OCI-LY3 (cell line): Measurements from ENCODE around the gene FZR1.
"Not testable (repeated sequence)": the region's sequence is repeated elsewhere in the genome, so short reads cannot be mapped to it uniquely, and the experiment has no call there.

ENCODE experiments used
- H2AFZ ChIP-seq: fragments of 200-600, 300-600 bp; shearing (Covaris generic); 2 replicates; pipeline ENCODE4 v1.6.0; 2014; ENCODE audit warnings: antibody characterized with exemption, low read depth, low read length
- H3K27ac ChIP-seq: fragments of 200-600, 300-600 bp; sonication (generic); 2 replicates; pipeline ENCODE4 v1.5.1; 2014; ENCODE audit warnings: mild to moderate bottlenecking, low read length, moderate library complexity, mixed read lengths
- H3K27me3 ChIP-seq: fragments of 200-600, 300-600 bp; sonication (generic); 2 replicates; pipeline ENCODE4 v1.6.1; 2014; ENCODE audit warnings: low read depth, low read length, mixed read lengths
- H3K36me3 ChIP-seq: fragments of 200-600, 300-600 bp; sonication (generic); replicated peaks from 2 replicates; pipeline ENCODE3; 2014; ENCODE audit warnings: low read depth, low read length, mixed read lengths
- H3K4me1 ChIP-seq: fragments of 300-600, 200-600 bp; sonication (generic); 2 replicates; pipeline ENCODE4 v1.6.1; 2014; ENCODE audit warnings: low read length, mixed read lengths
- H3K4me2 ChIP-seq: fragments of 200-600, 300-600 bp; sonication (generic); 2 replicates; pipeline ENCODE4 v1.6.1; 2014; ENCODE audit warnings: low read length, mixed read lengths
- H3K4me3 ChIP-seq: fragments of 300-600, 200-600 bp; sonication (generic); 2 replicates; pipeline ENCODE4 v1.5.1; 2014; ENCODE audit warnings: antibody characterized with exemption, mild to moderate bottlenecking, low read length, moderate library complexity
- H3K79me2 ChIP-seq: fragments of 300-600, 200-600 bp; shearing (Covaris generic); 2 replicates; pipeline ENCODE4 v1.6.1; 2014; ENCODE audit warnings: mild to moderate bottlenecking, low read length, mixed read lengths
- H3K9ac ChIP-seq: fragments of 300-600, 200-600 bp; shearing (Covaris generic); 2 replicates; pipeline ENCODE4 v1.6.0; 2014; ENCODE audit warnings: mild to moderate bottlenecking, low read length, moderate library complexity
- H3K9me3 ChIP-seq: fragments of 200-600, 300-600 bp; shearing (Covaris generic); 2 replicates; pipeline ENCODE4 v1.6.1; 2014; ENCODE audit warnings: low read length, mixed read lengths; ENCODE audit not compliant: insufficient read depth
- H4K20me1 ChIP-seq: fragments of 200-600, 300-600 bp; sonication (generic); 2 replicates; pipeline ENCODE4 v1.6.1; 2016; ENCODE audit warnings: low read length, mixed read lengths; ENCODE audit not compliant: insufficient read depth
- EZH2phosphoT487 ChIP-seq: fragments of 200-600 bp; shearing (Covaris generic); IDR thresholded peaks from 2 replicates; pipeline ENCODE4 v1.6.1; 2018; ENCODE audit warnings: antibody characterized with exemption, mixed run types, low read depth
- TF ChIP-seq, protein P1 (sequence below): fragments of 200-600, 300-600 bp; sonication (generic); IDR thresholded peaks from 2 replicates; pipeline ENCODE4 v1.5.1; 2014; ENCODE audit warnings: antibody characterized with exemption, low read length, low read depth

Gene FZR1

DNA sequence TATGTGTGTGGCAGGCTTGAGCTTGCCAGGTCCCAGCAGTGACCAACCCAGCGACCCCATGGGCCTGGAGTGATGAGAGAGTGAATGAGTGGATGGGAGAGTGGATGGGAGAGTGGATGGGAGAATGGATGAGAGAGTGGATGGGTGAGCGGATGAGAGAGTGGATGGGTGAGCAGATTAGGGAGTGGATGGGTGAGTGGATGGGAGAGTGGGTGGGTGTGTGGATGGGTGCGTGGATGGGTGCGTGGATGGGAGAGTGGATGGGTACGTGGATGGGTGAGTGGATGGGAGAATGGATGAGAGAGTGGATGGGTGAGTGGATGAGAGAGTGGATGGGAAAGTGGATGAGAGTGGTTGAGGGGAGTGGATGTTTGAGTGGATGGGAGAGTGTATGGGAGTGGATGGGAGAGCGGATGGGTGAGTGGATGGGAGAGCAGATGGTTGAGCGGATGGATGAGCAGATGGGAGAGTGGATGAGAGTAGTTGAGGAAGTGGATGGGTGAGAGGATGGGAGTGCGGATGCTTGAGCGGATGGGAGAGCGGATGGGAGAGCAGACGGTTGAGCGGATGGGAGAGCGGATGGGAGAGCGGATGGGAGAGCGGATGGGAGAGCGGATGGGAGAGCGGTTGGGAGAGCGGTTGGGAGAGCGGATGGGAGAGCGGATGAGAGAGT lies 22.6 kb downstream of the FZR1 start:
- TF ChIP-seq EZH2phosphoT487: no peak
- TF ChIP-seq, protein P1, sequence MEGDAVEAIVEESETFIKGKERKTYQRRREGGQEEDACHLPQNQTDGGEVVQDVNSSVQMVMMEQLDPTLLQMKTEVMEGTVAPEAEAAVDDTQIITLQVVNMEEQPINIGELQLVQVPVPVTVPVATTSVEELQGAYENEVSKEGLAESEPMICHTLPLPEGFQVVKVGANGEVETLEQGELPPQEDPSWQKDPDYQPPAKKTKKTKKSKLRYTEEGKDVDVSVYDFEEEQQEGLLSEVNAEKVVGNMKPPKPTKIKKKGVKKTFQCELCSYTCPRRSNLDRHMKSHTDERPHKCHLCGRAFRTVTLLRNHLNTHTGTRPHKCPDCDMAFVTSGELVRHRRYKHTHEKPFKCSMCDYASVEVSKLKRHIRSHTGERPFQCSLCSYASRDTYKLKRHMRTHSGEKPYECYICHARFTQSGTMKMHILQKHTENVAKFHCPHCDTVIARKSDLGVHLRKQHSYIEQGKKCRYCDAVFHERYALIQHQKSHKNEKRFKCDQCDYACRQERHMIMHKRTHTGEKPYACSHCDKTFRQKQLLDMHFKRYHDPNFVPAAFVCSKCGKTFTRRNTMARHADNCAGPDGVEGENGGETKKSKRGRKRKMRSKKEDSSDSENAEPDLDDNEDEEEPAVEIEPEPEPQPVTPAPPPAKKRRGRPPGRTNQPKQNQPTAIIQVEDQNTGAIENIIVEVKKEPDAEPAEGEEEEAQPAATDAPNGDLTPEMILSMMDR: no peak
- Histone ChIP-seq H3K27ac (no peak overlapping the region), H3K4me2 (no peak overlapping the region), H3K9ac (no peak overlapping the region), H3K4me1 (no peaks in the 10 kb centered on the region), H3K79me2 (no peaks in the 10 kb centered on the region), H2AFZ (no peak overlapping the region), H4K20me1 (peaks cover 11% of the 10 kb centered on the region), H3K4me3 (no peak overlapping the region), H3K27me3 (no peaks in the 10 kb centered on the region), H3K9me3 (no peaks in the 10 kb centered on the region), H3K36me3 (peaks cover 52% of the 10 kb centered on the region)

DNA sequence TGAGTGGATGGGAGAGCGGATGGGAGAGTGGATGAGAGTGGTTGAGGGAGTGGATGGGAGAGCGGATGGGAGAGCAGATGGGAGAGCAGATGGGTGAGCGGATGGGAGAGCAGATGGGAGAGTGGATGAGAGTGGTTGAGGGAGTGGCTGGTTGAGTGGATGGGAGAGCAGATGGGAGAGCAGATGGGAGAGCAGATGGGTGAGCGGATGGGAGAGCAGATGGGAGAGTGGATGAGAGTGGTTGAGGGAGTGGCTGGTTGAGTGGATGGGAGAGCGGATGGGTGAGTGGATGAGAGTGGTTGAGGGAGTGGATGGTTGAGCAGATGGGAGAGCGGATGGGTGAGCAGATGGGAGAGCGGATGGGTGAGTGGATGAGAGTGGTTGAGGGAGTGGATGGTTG lies 23.2 kb downstream of the FZR1 start:
- H3K27ac ChIP-seq, H3K4me3 ChIP-seq, H3K9me3 ChIP-seq, H2AFZ ChIP-seq, H4K20me1 ChIP-seq, H3K27me3 ChIP-seq, H3K4me2 ChIP-seq, H3K9ac ChIP-seq, H3K79me2 ChIP-seq, H3K4me1 ChIP-seq: not testable (repeated sequence)
- H3K36me3 ChIP-seq: peaks cover 53% of the 10 kb centered on the region

DNA sequence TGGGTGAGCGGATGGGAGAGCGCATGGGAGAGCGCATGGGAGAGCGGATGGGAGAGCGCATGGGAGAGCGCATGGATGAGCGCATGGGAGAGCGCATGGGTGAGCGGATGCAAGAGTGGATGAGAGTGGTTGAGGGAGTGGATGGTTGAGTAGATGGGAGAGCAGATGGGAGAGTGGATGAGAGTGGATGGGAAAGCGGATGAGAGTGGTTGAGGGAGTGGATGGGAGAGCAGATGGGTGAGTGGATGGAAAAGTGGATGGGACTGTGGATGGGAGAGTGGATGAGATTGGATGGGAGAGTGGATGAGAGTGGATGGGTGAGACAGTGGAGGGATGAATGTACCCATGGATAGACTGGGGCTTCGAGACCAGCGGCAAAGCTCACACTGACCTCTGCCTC lies 24.3 kb downstream of the FZR1 start:
- Histone ChIP-seq H2AFZ (no peak overlapping the region), H3K79me2 (no peaks in the 10 kb centered on the region), H3K27me3 (no peaks in the 10 kb centered on the region), H3K4me2 (no peak overlapping the region), H3K9ac (no peak overlapping the region), H3K9me3 (no peaks in the 10 kb centered on the region), H3K36me3 (peaks cover 56% of the 10 kb centered on the region), H3K4me1 (no peaks in the 10 kb centered on the region), H4K20me1 (peaks cover 8% of the 10 kb centered on the region; the same call in 1 of the 2 replicates), H3K4me3 (no peak overlapping the region), H3K27ac (no peak overlapping the region)
- TF ChIP-seq, protein P1: no peak
- no peak for TF ChIP-seq EZH2phosphoT487

DNA sequence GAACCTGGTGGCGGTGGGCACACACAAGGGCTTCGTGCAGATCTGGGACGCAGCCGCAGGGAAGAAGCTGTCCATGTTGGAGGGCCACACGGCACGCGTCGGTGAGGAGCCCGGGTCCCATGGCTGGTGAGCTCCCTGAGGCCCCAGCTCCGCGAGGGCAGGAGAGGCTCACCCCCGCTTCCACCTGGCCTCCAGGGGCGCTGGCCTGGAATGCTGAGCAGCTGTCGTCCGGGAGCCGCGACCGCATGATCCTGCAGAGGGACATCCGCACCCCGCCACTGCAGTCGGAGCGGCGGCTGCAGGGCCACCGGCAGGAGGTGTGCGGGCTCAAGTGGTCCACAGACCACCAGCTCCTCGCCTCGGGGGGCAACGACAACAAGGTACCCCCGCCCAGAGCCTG lies 25.6 kb downstream of the FZR1 start:
- Histone ChIP-seq H3K27ac (no peak overlapping the region), H3K4me1 (no peaks in the 10 kb centered on the region), H3K9ac (no peak overlapping the region), H3K36me3 (peaks cover 52% of the 10 kb centered on the region), H4K20me1 (peaks cover 9% of the 10 kb centered on the region; the same call in 1 of the 2 replicates), H3K4me3 (no peak overlapping the region), H2AFZ (no peak overlapping the region), H3K79me2 (no peaks in the 10 kb centered on the region), H3K27me3 (no peaks in the 10 kb centered on the region), H3K9me3 (no peaks in the 10 kb centered on the region), H3K4me2 (no peak overlapping the region)
- TF ChIP-seq, protein P1: no peak
- TF ChIP-seq EZH2phosphoT487: no peak
